ENCODE measurements around the gene DLGAP1.

GRCh38 chr18:4283746-4284291, 171.3 kb downstream of the DLGAP1 start:
- TF ChIP-seq POLR2A (IDR thresholded peaks at IDR 0.05; ENCODE audit: low read length) (no peak), GATA1 (IDR thresholded peaks at IDR 0.05; ENCODE audit: low read depth, low read length) (no peak)

Measured in erythroblast (primary cell).